ENCODE results near the gene DCAF8L1.
"Not testable (repeated sequence)": the region's sequence is repeated elsewhere in the genome, so short reads cannot be mapped to it uniquely, and the experiment has no call there.

Gene DCAF8L1

DNA sequence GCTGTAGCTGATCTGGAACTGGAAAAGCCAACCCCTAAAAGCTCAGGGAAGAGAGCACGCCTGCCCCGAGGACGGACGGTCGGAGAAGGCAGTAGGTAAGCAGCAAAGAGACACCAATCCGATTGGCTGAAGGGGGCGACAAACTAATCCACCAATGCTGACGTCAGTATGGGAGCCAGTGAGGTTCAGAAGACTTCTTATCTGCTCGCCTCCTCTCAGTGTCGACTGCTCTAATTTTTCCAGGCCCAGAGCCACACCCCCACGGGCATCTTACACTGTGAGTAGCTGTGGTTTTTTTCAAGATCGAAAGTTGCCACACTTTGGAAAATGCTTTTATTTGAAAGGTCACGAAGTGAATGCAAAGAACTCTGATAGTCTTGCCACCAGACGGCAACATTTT, at the start of gene DCAF8L1:
TSS of gene DCAF8L1 (minus strand) at position 101 of the 400 bp plus-strand sequence. CDS start 115 bp downstream, outside the sequence.
- no peak for DNase-seq (ENCODE audit: low read depth in 2 of 2, low spot score in 1 of 2)

- no peak for DNase-seq (ENCODE audit: low read depth in 2 of 2, low spot score in 1 of 2)
Observed at GRCh38 chrX:28022371-28022770, 41.1 kb upstream of the DCAF8L1 start.

DNA sequence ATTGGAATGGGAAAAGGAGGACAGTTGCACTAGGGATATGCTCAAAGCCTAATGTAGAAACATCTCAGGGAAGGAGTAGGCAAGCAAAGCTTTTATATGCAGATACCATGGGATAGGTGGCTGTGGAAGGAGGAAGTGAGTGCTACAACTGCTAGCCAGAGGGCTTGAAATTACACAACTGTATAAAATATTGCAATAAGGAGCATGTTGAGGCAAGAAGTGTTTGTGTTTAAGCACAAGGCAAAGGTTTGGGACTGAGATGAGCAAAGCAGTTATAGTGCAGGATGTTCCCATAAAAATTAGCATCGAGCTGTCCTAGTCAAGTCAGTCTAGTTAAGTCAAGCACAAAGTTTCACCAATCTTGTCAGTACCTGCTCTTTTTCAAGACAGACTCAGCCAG, 35.6 kb upstream of the DCAF8L1 start:
- DNase-seq (ENCODE audit: low read depth in 2 of 2, low spot score in 1 of 2) = no peak

- DNase-seq (ENCODE audit: low read depth in 2 of 2, low spot score in 1 of 2) = no peak
Observed at GRCh38 chrX:28015993-28016392, 34.7 kb upstream of the DCAF8L1 start.

DNA sequence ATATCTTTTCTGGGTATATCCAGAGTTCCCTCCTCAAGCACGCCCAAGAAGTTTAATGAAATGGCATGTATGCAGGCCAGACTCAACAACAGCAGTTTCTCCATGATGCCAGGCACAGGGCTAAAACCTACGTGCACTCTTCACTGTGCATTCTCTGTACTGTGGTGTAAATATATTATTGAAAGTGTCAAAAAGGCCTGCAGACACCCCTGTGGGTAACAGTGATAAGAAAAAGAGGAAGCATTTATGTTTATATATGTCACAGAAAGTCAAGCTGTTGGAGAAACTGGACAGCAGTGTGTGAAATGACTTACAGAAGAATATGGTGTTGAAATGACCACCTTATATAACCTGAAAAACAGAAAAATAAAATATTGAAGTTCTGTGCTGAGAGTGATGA, 29.6 kb upstream of the DCAF8L1 start:
- no peak for DNase-seq (ENCODE audit: low read depth in 2 of 2, low spot score in 1 of 2)

DNA sequence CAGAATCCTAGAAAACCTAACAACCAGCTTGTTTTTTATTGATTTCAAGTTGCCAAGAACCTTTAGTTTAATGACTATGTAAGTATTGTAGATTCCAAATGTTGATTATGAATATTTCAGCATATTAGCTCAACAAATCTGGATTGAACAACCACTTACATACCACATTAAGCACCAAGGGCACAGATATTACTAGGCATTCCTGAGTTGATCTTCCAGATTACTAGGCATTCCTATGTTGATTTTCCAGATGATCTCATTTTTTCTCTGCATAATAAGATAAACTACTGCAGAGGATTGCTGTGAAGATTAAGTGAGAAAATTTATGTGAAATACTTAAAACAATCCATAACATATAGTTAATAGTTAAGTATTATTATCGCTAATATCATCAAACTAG, 17.4 kb upstream of the DCAF8L1 start:
- DNase-seq (ENCODE audit: low read depth in 2 of 2, low spot score in 1 of 2) = no peak

- no peak for DNase-seq (ENCODE audit: low read depth in 2 of 2, low spot score in 1 of 2)
Observed at GRCh38 chrX:27997622-27998021, 16.4 kb upstream of the DCAF8L1 start.

- DNase-seq (ENCODE audit: low read depth in 2 of 2, low spot score in 1 of 2) = no peak
Observed at GRCh38 chrX:27996132-27996531, 14.9 kb upstream of the DCAF8L1 start.

DNA sequence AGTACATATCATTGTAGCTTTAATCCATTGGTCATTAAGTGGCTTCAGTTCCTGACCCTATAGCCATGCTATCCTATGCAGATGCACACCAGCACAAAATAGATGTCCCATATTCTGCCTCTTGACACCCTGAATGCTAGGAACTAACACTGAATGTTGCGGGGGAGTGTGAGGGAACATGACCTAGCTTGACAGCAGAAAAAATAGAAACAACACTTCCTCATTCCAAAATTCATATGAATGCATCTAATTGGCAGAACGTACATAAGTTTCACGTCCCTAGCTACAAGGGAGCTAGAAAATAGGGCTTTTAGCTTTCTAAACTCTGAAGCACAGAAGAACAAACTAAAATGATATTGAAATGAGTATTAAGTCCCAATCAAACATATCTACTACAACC, 14.4 kb upstream of the DCAF8L1 start:
- DNase-seq (ENCODE audit: low read depth in 2 of 2, low spot score in 1 of 2) = no peak

DNA sequence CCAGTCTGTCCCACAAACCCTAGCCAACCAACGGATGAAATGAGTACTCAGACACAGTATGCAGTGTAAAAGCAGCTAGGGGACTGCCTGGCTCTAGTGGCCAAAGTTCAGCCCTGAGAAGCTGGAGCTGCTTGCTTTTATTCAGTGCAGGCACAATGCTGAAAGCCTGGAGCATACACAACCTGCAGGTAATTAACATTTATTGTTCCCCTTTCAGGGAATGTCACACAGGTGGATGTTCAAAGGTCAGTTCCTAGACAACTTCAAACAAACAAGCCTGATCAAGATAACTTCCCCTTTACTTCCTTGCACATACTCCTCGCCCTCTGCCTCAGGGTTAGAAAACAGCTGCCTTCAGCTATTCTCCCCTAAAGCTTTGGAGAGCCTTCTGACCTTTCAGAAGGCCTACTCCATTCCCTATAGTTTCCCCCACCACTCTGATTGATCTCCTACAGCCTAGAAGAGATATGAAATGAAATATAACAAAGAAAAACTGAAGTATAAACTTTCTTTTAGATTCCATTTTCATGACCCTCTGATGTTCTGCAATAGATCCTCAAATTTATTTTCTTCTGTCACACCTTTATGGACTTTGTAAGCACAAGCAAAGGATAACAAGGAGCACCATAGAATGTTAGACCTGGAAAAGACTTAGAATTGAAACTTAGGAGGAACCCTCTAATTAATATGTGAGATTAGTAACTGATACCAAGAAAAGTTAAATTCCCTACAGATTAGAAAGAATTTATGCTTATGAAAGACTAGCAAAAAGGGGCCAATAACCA, 6.8 kb upstream of the DCAF8L1 start:
- DNase-seq (ENCODE audit: low read depth in 2 of 2, low spot score in 1 of 2) = no peak

DNA sequence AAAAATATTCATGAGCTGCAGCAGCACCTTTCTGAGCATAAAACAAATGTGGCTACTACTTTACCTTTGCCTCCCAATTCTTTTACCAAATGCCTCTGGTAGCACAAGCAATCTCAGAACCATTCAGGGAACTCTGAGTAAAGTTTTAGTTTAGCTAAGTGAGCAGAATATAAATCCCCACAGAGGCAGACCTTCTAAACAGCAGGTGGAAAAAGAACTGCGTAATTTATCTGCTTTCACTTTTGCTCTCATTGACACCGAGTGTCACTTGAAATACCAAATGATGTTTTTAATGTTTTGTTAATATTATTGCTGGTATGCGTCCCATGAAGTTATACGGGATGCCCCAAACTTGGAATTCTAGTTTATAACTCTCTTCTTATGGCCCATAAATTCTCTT, 4.3 kb downstream of the DCAF8L1 start:
- not testable (repeated sequence) for DNase-seq (ENCODE audit: low read depth in 2 of 2, low spot score in 1 of 2)

DNA sequence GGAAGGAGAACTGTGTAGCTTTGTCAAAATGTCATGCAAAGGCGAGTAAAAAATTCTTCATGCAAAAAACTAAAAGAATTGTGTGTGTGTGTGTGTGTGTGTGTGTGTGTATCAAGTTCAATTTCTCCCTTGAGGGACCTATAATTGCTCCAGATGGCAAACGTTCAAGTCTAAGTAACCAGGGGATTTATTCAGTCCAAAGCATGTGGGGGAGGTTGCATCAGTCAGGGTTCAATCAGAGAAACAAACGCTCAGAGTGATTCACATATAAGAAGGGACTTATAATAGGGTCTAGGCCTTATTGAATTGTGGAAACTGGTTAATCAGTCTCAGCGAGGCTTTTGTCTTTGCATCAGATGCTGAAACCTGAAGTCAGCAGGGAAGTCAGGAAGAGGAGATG, 5.0 kb downstream of the DCAF8L1 start:
- DNase-seq (ENCODE audit: low read depth in 2 of 2, low spot score in 1 of 2) = no peak

GRCh38 chrX:27968878-27969277, 12.4 kb downstream of the DCAF8L1 start:
- no peak for DNase-seq (ENCODE audit: low read depth in 2 of 2, low spot score in 1 of 2)

DNA sequence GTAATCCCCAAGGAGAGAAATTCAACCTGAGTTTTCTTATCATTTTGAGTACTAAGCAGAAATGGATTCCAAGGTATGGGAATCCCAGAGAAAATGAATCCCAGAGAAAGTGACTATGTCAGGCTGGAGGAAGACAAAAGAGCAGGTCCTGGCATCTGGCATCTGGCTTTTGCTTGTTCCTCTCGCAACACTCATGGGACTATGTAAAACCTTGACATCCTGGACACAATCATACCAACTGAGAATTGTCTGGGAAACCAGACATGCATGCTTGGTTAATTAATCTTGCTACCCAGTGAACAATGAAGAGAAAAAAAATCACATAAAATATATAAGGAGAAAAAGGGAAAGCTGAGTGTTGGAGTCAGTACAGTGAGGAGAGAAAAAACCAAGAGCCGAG, 12.9 kb downstream of the DCAF8L1 start:
- no peak for DNase-seq (ENCODE audit: low read depth in 2 of 2, low spot score in 1 of 2)

GRCh38 chrX:27966955-27967354, 14.3 kb downstream of the DCAF8L1 start:
- no peak for DNase-seq (ENCODE audit: low read depth in 2 of 2, low spot score in 1 of 2)

DNA sequence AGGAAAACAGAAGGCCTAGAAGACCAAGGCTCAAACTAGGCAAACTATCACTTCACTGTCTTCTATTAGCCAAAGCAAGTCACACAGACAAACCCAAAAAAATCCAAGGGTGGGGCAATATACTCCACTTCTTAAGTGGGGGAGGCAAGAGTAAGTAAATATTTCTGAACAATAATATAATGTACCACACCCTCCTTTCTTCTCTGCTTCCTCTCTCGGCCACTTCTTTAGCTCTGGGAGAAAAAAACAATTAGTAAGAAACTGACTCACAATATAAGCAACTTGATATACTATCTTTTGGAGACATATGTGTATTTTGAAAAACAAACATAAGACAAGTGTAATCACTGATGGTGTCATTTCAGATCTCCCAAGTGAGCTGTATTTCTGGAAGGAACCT, 14.8 kb downstream of the DCAF8L1 start:
- no peak for DNase-seq (ENCODE audit: low read depth in 2 of 2, low spot score in 1 of 2)

DNA sequence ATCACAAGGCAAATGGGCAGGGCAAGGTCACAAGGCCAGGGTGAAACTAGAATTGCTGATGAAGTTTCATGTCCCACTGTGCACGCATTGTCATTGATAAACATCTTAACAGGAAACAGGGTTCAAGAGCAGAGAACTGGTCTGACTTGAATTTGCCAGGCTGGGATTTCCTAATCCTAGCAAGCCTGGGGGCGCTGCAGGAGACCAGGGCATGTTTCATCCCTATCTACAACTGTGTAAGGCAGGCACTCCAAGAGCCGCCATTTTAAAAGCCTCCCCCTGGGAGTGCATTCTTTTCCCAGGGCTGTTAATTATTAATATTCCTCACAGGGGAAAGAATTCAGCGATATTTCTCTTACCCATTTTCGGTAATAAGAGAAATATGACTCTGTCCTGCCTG, 15.9 kb downstream of the DCAF8L1 start:
- DNase-seq (ENCODE audit: low read depth in 2 of 2, low spot score in 1 of 2) = not testable (repeated sequence)

DNA sequence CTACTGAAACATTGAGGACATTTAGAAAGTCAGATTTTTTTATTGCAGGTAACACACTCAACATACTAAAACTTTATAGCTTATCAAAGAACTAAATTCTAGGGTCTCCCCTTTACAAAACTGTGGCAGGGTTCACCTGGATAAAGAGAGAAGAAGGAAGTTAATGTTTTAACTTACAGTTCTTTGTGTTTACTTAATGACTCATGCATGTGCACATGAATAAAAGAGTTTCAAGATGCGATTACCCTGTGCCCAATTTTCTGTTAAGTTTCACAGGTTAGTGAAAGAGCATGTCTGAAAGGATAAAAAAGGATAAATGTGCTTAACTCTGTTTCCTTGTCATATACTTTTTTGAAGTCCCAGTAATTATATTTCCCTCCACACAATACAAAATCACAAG, 16.8 kb downstream of the DCAF8L1 start:
- DNase-seq (ENCODE audit: low read depth in 2 of 2, low spot score in 1 of 2) = no peak

DNA sequence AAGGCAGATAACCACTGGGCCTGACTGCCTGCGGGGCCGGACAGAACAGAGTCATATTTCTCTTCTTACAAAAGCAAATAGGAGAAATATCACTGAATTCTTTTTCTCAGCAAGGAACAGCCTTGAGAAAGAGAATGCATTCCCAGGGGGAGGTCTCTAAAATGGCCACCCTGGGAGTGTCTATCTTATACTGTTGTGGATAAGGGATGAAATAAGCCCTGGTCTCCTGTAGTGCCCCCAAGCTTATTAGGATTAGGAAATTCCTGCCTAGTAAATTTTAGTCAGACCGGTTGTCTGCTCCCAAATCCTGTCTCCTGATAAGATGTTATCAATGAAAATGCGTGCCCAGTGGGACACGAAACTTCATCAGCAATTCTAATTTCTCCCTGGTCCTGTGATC, 20.8 kb downstream of the DCAF8L1 start:
- DNase-seq (ENCODE audit: low read depth in 2 of 2, low spot score in 1 of 2) = not testable (repeated sequence)

DNA sequence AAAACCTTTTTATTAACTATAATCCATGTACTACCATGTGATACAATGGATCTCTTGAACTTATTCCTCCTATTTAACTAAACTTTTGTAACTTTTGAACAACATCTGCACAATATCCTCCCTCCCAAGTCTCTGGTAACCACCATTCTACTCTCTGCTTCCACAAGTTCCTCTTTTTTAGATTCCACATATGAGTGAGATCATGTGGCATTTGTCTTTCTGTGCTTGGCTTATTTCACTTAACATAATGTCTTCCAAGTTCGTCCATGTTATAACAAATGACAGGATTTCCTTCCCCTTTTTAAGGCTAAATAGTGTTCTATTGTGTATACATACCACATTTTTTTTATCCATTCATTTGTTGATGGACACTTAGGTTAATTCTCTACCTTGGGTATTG, 28.1 kb downstream of the DCAF8L1 start:
- DNase-seq (ENCODE audit: low read depth in 2 of 2, low spot score in 1 of 2) = no peak

- DNase-seq (ENCODE audit: low read depth in 2 of 2, low spot score in 1 of 2) = no peak
Observed at GRCh38 chrX:27933361-27933760, 47.9 kb downstream of the DCAF8L1 start.
